ENCODE results near the gene NXT1. TPM values are rescaled to one million over a fixed set of nuclear protein-coding genes. Genes with fewer than 3 reads are reported as not detected.

Gene NXT1
- polyA plus RNA-seq, 4 donors: 4.9 to 22.2 (median 13.7) TPM

DNA sequence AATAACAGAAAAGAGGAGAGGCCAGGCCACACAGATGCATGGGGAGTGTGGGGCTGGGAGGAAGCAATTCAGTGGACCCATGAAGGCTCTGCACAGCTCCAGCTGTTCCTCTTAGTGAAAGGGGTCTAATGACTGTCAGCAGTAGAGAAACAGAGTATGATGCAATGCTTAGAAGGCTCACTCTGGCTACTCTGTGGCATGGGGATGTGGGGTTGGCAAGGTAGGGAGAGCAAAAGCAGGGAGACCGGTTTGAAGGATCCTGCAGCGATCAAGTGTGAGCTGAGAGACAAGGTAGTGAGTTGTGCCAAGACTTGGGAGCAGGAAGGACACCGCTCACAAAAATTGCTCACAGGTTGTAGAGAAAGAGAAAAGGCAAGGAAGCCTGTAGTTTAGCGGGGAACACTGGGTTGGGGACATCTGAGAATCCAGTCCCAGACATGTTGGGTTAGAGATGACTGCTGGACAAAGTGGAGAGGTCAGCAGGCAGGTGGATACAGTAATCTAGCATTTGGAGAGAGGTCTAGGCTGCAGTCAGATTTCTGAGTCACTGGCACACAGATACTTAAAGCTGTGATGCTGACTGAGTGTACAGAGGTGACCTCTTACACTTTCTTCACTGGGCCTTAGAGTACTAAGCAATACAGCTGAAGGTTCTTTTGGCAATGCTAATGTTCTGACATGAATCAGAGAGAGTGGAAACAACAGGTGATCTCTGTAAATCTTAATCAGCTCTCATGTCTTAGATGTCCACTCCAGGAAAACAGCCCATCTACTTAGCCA lies 43.6 kb downstream of the NXT1 start:
- DNase-seq (no peak), FAIRE-seq (no peak)
- Histone ChIP-seq H3K36me3 (ENCODE audit: control insufficient read depth in 3 of 3, insufficient read depth in 2 of 3, low read depth in 1 of 3, low read length in 3 of 3) (peaks cover 14 to 25% (median 15%) of the 10 kb centered on the region in 3 donors), H3K9me3 (ENCODE audit: control insufficient read depth in 2 of 2, insufficient read depth in 1 of 2, low read depth in 1 of 2, low read length in 1 of 2) (no peaks in the 10 kb centered on the region), H3K27ac (ENCODE audit: low read depth in 1 of 3, low read length in 2 of 3) (no peak overlapping the region), H3K27me3 (ENCODE audit: control insufficient read depth in 3 of 3, insufficient read depth in 3 of 3, low read length in 3 of 3) (no peaks in the 10 kb centered on the region), H3K4me1 (ENCODE audit: control insufficient read depth in 3 of 3, insufficient read depth in 2 of 3, low read depth in 1 of 3, low read length in 2 of 3) (no peaks in the 10 kb centered on the region), H3K4me3 (ENCODE audit: low read depth in 1 of 3, low read length in 3 of 3) (no peak overlapping the region)
- WGBS, 3 donors: 96 to 99% (median 98%) methylated on average over 4 of the region's 4 CpGs

DNA sequence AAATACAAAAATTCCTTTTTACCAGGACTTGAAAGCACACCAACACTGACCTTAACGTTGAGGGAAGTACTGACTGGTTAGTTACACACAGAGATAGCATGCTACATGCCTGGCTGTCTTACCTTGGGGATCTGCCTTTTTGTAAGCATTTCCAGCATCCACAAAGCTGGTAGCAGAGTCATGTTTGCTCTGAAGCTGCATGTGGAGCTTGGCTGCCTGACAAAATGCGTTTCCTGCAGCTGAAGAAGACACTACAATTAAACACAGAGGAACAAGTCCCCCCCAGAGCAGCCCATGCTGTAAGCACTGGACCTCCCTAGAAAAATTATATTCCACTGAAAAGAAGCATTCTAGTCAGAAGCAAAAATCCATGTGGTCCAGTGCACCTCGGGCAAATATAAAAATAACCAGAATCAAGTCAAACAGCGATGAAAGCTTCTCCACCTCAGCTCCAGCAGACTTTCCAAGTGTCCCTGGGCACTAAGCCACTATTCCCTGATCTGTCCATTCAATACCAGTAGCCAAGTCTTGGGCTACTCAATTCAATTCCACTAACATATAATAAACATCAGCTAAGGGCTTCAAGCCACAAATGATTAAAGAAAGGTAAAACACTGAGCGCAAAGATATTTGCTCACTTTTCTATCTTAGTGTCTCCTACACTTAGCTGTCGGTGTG lies 46.5 kb downstream of the NXT1 start:
- DNase-seq (no peak), FAIRE-seq (no peak)
- Histone ChIP-seq H3K4me1 (ENCODE audit: control insufficient read depth in 3 of 3, insufficient read depth in 2 of 3, low read depth in 1 of 3, low read length in 2 of 3) (no peaks in the 10 kb centered on the region), H3K27me3 (ENCODE audit: control insufficient read depth in 3 of 3, insufficient read depth in 3 of 3, low read length in 3 of 3) (no peaks in the 10 kb centered on the region), H3K9me3 (ENCODE audit: control insufficient read depth in 2 of 2, insufficient read depth in 1 of 2, low read depth in 1 of 2, low read length in 1 of 2) (no peaks in the 10 kb centered on the region), H3K4me3 (ENCODE audit: low read depth in 1 of 3, low read length in 3 of 3) (no peak overlapping the region), H3K27ac (ENCODE audit: low read depth in 1 of 3, low read length in 2 of 3) (no peak overlapping the region), H3K36me3 (ENCODE audit: control insufficient read depth in 3 of 3, insufficient read depth in 2 of 3, low read depth in 1 of 3, low read length in 3 of 3) (peaks cover 13 to 23% (median 14%) of the 10 kb centered on the region in 3 donors)
- 75 to 80% (median 80%) methylated on average over 6 of the region's 6 CpGs for WGBS, 3 donors

DNA sequence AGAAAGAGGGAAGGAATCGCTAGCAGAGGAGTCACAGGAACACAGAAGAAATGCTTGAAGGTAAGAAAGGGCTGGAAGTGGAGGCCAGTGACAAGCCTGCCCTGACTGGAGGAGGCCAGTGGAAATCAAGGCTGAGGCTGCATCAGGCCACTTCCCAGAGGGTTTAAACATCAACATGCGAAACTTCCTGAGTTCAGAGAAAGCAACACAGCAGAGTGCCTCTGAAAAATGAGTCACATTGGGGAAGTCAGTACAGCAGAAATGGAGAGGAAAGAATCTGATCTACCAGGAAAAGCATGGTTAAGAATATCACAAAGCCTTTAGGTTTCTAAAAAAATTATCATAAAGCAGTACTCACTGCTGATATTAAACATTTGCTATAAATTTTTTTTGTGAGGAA lies 47.4 kb downstream of the NXT1 start:
- Histone ChIP-seq H3K27ac (ENCODE audit: low read depth in 1 of 3, low read length in 2 of 3) (no peak overlapping the region), H3K4me3 (ENCODE audit: low read depth in 1 of 3, low read length in 3 of 3) (no peak overlapping the region), H3K9me3 (ENCODE audit: control insufficient read depth in 2 of 2, insufficient read depth in 1 of 2, low read depth in 1 of 2, low read length in 1 of 2) (no peaks in the 10 kb centered on the region), H3K36me3 (ENCODE audit: control insufficient read depth in 3 of 3, insufficient read depth in 2 of 3, low read depth in 1 of 3, low read length in 3 of 3) (peaks cover 12 to 16% (median 13%) of the 10 kb centered on the region in 3 donors), H3K27me3 (ENCODE audit: control insufficient read depth in 3 of 3, insufficient read depth in 3 of 3, low read length in 3 of 3) (no peaks in the 10 kb centered on the region), H3K4me1 (ENCODE audit: control insufficient read depth in 3 of 3, insufficient read depth in 2 of 3, low read depth in 1 of 3, low read length in 2 of 3) (no peaks in the 10 kb centered on the region)
- FAIRE-seq: no peak
- DNase-seq: no peak
- WGBS, 3 donors: 77 to 98% (median 86%) methylated on average over 2 of the region's 2 CpGs

DNA sequence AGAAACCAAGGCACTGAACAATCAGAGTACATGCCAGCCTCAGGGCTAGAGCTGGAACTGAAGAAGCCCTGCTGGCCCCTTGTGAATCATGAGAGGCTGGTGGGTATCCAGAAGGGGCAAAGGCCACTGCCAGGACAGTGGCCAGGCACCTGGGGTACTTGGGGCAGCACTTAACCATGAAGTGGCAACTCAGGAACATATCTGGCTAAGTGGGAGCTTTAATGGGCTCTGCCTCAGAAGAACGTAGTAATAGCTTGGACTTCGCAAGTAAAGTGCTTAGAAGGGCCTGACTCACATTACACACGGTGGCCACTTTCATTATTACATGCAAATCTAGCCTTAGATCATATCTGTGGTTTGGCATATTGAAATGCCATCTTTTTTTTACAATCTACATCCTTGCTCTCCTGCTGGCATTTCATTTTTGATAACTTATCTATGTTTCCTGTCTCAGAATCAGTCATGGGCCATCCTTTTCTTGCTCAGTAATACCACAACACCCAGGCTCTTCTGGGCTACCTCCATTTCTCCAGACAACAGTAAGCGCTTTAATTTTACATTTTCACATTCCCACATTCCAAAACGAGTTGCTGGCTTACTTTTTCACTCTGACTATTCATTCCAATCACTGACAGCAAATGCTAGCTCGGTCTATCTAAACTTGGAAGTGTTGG lies 49.1 kb downstream of the NXT1 start:
- WGBS, 3 donors: 63 to 75% (median 70%) methylated on average over 6 of the region's 6 CpGs

DNA sequence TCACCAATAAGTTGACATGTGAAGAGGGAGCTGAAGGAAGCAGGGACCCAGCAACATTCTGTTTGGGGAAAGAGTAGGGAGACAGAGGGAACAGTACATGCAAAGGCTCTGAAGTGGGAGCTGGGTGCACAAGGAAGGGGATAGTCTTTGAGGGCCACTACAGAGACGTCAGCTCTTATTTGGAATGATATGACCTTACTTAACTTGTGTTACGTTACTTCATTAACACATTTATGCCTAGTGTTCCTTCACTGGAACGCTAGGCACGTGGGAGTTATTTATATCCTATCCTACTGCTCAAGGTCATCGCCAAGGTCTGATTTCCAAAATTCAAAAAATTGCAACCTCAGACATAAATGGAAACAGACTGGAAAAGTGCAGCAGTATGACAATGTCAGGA lies 50.5 kb downstream of the NXT1 start:
- Histone ChIP-seq H3K9me3 (ENCODE audit: control insufficient read depth in 2 of 2, insufficient read depth in 1 of 2, low read depth in 1 of 2, low read length in 1 of 2) (no peaks in the 10 kb centered on the region), H3K36me3 (ENCODE audit: control insufficient read depth in 3 of 3, insufficient read depth in 2 of 3, low read depth in 1 of 3, low read length in 3 of 3) (peaks cover 0 to 5% (median 2%) of the 10 kb centered on the region in 3 donors), H3K27me3 (ENCODE audit: control insufficient read depth in 3 of 3, insufficient read depth in 3 of 3, low read length in 3 of 3) (no peaks in the 10 kb centered on the region), H3K27ac (ENCODE audit: low read depth in 1 of 3, low read length in 2 of 3) (no peak overlapping the region), H3K4me1 (ENCODE audit: control insufficient read depth in 3 of 3, insufficient read depth in 2 of 3, low read depth in 1 of 3, low read length in 2 of 3) (peaks cover 0 to 2% (median 0%) of the 10 kb centered on the region in 3 donors), H3K4me3 (ENCODE audit: low read depth in 1 of 3, low read length in 3 of 3) (no peak overlapping the region)
- FAIRE-seq (no peak), DNase-seq (no peak)
- 89 to 90% (median 90%) methylated on average over 5 of the region's 5 CpGs for WGBS, 3 donors

More for the DNA sequence above, 49.1 kb downstream of the NXT1 start:
- peaks cover 0 to 2% (median 0%) of the 10 kb centered on the region in 3 donors for H3K4me1 ChIP-seq (ENCODE audit: control insufficient read depth in 3 of 3, insufficient read depth in 2 of 3, low read depth in 1 of 3, low read length in 2 of 3)
- H3K4me3 ChIP-seq (ENCODE audit: low read depth in 1 of 3, low read length in 3 of 3): no peak overlapping the region
- DNase-seq (no peak), FAIRE-seq (no peak)
- H3K36me3 ChIP-seq (ENCODE audit: control insufficient read depth in 3 of 3, insufficient read depth in 2 of 3, low read depth in 1 of 3, low read length in 3 of 3): peaks cover 4 to 5% (median 4%) of the 10 kb centered on the region in 3 donors
- H3K9me3 ChIP-seq (ENCODE audit: control insufficient read depth in 2 of 2, insufficient read depth in 1 of 2, low read depth in 1 of 2, low read length in 1 of 2): no peaks in the 10 kb centered on the region
- no peak overlapping the region for H3K27ac ChIP-seq (ENCODE audit: low read depth in 1 of 3, low read length in 2 of 3)
- no peaks in the 10 kb centered on the region for H3K27me3 ChIP-seq (ENCODE audit: control insufficient read depth in 3 of 3, insufficient read depth in 3 of 3, low read length in 3 of 3)

DNA sequence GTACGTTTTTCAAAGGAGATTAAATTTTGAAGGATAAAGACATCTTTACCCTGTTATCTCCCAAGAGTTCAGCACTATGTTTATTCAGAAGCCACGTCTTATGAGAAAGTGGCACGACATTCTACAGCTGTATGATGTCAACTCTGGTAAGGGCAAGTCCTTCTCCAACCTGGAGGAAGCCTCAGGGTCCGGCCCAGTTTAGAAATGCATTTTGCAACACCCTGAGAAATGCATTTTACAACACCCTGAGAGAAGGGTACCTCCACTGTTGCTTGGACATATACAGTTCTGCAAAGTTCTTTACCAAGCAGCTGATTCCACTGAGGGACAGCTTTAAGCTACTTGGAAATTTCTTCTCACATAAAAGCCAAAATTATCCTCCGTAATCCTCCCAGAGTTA lies 53.2 kb downstream of the NXT1 start:
- WGBS, 3 donors: 72 to 86% (median 81%) methylated on average over 5 of the region's 5 CpGs
- no peak overlapping the region for H3K27ac ChIP-seq (ENCODE audit: low read depth in 1 of 3, low read length in 2 of 3)
- H3K36me3 ChIP-seq (ENCODE audit: control insufficient read depth in 3 of 3, insufficient read depth in 2 of 3, low read depth in 1 of 3, low read length in 3 of 3): peaks cover 0 to 3% (median 2%) of the 10 kb centered on the region in 3 donors
- H3K27me3 ChIP-seq (ENCODE audit: control insufficient read depth in 3 of 3, insufficient read depth in 3 of 3, low read length in 3 of 3): no peaks in the 10 kb centered on the region
- DNase-seq (no peak), FAIRE-seq (no peak)
- H3K4me3 ChIP-seq (ENCODE audit: low read depth in 1 of 3, low read length in 3 of 3): no peak overlapping the region
- H3K9me3 ChIP-seq (ENCODE audit: control insufficient read depth in 2 of 2, insufficient read depth in 1 of 2, low read depth in 1 of 2, low read length in 1 of 2): no peaks in the 10 kb centered on the region
- peaks cover 0 to 2% (median 0%) of the 10 kb centered on the region in 3 donors for H3K4me1 ChIP-seq (ENCODE audit: control insufficient read depth in 3 of 3, insufficient read depth in 2 of 3, low read depth in 1 of 3, low read length in 2 of 3)

DNA sequence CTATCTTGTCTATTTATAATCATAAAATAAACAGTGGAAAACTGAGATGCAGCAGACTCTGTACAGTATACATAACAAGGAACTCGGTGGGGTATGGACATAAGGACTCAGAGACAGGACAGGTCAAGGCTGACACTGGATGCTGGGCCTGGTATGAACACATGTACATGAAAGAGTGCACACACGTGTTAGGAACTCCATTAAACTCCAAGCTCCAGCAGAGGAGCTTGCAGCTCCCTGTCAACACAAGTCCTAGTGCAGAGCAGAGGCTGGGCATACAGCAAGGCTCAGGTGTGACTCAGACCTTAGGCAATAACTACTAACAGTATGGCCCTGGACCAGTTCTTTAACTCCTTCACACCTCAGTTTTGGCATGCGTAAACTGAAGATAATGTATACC lies 53.6 kb downstream of the NXT1 start:
- Histone ChIP-seq H3K4me3 (ENCODE audit: low read depth in 1 of 3, low read length in 3 of 3) (no peak overlapping the region), H3K9me3 (ENCODE audit: control insufficient read depth in 2 of 2, insufficient read depth in 1 of 2, low read depth in 1 of 2, low read length in 1 of 2) (no peaks in the 10 kb centered on the region), H3K27me3 (ENCODE audit: control insufficient read depth in 3 of 3, insufficient read depth in 3 of 3, low read length in 3 of 3) (no peaks in the 10 kb centered on the region), H3K36me3 (ENCODE audit: control insufficient read depth in 3 of 3, insufficient read depth in 2 of 3, low read depth in 1 of 3, low read length in 3 of 3) (peaks cover 0 to 5% (median 2%) of the 10 kb centered on the region in 3 donors), H3K27ac (ENCODE audit: low read depth in 1 of 3, low read length in 2 of 3) (no peak overlapping the region), H3K4me1 (ENCODE audit: control insufficient read depth in 3 of 3, insufficient read depth in 2 of 3, low read depth in 1 of 3, low read length in 2 of 3) (peaks cover 0 to 2% (median 0%) of the 10 kb centered on the region in 3 donors)
- FAIRE-seq (no peak), DNase-seq (peak in 1 of 2 donors; percentile 10)
- WGBS, 3 donors: 45 to 66% (median 63%) methylated on average over 3 of the region's 3 CpGs
